K562 (cell line): Measurements from ENCODE around the gene TYW1B.
"Not testable (repeated sequence)": the region's sequence is repeated elsewhere in the genome, so short reads cannot be mapped to it uniquely, and the experiment has no call there.

Source experiments
- ASH1L ChIP-seq: fragments of 450-650 bp; IDR thresholded peaks from 2 replicates; pipeline ENCODE4 v1.6.1; 2018; ENCODE audit warnings: borderline replicate concordance, mild to moderate bottlenecking, low read depth; ENCODE audit not compliant: partially characterized antibody
- BRF1 ChIP-seq: IDR thresholded peaks from 3 replicates; pipeline ENCODE4 v1.6.1; 2011; ENCODE audit warnings: borderline replicate concordance, mild to moderate bottlenecking; ENCODE audit not compliant: insufficient read length; ENCODE audit errors: extremely low read depth
- MCM3 ChIP-seq: fragments of 450-650 bp; IDR thresholded peaks from 2 replicates; pipeline ENCODE4 v1.6.1; 2016
- PCBP1 ChIP-seq: fragments of 200-400 bp; formaldehyde crosslinking; IDR thresholded peaks from 2 replicates; pipeline ENCODE4 v1.6.1; 2018; ENCODE audit warnings: mild to moderate bottlenecking, low read depth, low read length; ENCODE audit not compliant: poor library complexity, severe bottlenecking
- POLR2A ChIP-seq: fragments of 450-650 bp; conservative IDR thresholded peaks from 2 replicates; pipeline ENCODE4 v1.6.1; 2016
- RBBP5 ChIP-seq: fragments of 200-600 bp; sonication (generic); IDR thresholded peaks from 2 replicates; pipeline ENCODE4 v1.6.1; 2012; ENCODE audit warnings: borderline replicate concordance, mild to moderate bottlenecking, low read length, control low read depth, inconsistent platforms; ENCODE audit not compliant: insufficient read depth, poor library complexity, severe bottlenecking
- SETDB1 ChIP-seq: IDR thresholded peaks from one replicate; pipeline ENCODE4 v1.6.1; 2012; ENCODE audit warnings: low read length, control low read depth, inconsistent platforms
- SPI1 ChIP-seq: IDR thresholded peaks from 2 replicates; pipeline ENCODE4 v1.6.1; 2011; ENCODE audit warnings: low read depth, low read length, control low read depth, borderline replicate concordance
- TCF7L2 ChIP-seq: fragments of 150-350 bp; IDR thresholded peaks from 2 replicates; pipeline ENCODE4 v1.6.1; 2016; ENCODE audit warnings: low read depth, mild to moderate bottlenecking, low read length, moderate library complexity
- ZKSCAN1 ChIP-seq: fragments of 150-350 bp; IDR thresholded peaks from 2 replicates; pipeline ENCODE4 v1.6.1; 2016; ENCODE audit warnings: low read depth, low read length
- TF ChIP-seq, protein P1 (sequence below): sonication (generic); formaldehyde crosslinking; IDR thresholded peaks from 2 replicates; pipeline ENCODE4 v1.8.0; 2022; ENCODE audit warnings: mild to moderate bottlenecking, missing genetic modification reagents
- TF ChIP-seq, protein P2 (sequence below), 2 experiments: IDR thresholded peaks; 2 replicates each; pipeline ENCODE4 v1.6.1; 2011; ENCODE audit warnings: borderline replicate concordance in 1 of 2, control low read depth in 1 of 2, low read depth in 1 of 2, low read length in 1 of 2, mild to moderate bottlenecking in 1 of 2, mixed read lengths in 1 of 2, moderate library complexity in 1 of 2; ENCODE audit not compliant: insufficient read depth in 1 of 2, insufficient read length in 1 of 2, poor library complexity in 1 of 2, severe bottlenecking in 1 of 2; ENCODE audit errors: extremely low read depth in 1 of 2
- TF ChIP-seq, protein P3 (sequence below), 3 experiments: IDR thresholded peaks in 2 of 3; conservative IDR thresholded peaks in 1 of 3; 2 replicates each; pipeline ENCODE4 v1.5.1; 2011 to 2012; ENCODE audit warnings: low read length in 3 of 3, mild to moderate bottlenecking in 3 of 3, control low read depth in 2 of 3, improper control_type of control experiment in 1 of 3, inconsistent platforms in 1 of 3, low read depth in 1 of 3, mixed read lengths in 1 of 3, moderate library complexity in 1 of 3; ENCODE audit not compliant: insufficient read depth in 2 of 3

DNA sequence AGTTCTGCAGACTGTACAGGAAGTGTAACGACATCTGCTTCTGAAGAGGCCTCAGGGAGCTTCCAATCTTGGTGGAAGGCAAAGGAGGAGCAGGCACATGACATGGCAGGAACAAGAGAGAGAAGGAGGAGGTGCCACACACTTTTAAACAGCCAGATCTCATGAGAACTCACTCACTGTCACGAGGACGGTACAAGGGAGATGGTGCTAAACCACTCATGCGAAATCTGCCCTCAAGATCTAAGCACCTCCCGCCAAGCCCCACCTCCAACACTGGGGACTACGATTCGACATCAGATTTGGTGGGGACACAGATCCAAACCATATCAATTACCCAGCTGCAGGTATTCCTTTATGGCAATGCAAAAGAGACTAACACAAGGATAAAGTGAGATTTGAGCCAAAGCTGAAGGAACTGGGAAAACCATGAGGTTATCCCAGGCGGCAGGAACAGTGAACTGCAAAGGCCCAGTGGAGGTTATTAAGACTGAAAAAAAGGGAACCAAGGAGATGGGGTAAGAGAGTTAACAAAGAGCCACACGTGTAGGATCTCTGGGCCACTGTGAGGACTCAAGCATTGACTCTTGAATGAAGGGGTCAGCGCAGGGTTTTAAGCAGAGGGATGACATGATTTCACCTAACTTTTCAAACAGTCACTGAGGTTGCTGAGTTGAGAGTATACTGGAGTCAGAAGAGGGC lies 9.2 kb downstream of the TYW1B start:
- not testable (repeated sequence) for TF ChIP-seq TCF7L2, ZKSCAN1, SPI1, POLR2A, BRF1, MCM3, PCBP1, SETDB1, RBBP5, ASH1L
- TF ChIP-seq, protein P1, sequence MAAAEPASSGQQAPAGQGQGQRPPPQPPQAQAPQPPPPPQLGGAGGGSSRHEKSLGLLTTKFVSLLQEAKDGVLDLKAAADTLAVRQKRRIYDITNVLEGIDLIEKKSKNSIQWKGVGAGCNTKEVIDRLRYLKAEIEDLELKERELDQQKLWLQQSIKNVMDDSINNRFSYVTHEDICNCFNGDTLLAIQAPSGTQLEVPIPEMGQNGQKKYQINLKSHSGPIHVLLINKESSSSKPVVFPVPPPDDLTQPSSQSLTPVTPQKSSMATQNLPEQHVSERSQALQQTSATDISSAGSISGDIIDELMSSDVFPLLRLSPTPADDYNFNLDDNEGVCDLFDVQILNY: not testable (repeated sequence)
- TF ChIP-seq, protein P2, sequence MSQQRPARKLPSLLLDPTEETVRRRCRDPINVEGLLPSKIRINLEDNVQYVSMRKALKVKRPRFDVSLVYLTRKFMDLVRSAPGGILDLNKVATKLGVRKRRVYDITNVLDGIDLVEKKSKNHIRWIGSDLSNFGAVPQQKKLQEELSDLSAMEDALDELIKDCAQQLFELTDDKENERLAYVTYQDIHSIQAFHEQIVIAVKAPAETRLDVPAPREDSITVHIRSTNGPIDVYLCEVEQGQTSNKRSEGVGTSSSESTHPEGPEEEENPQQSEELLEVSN (IDR thresholded peaks at IDR 0.05; ENCODE audit: borderline replicate concordance in 1 of 2, extremely low read depth in 1 of 2, insufficient read depth in 1 of 2, insufficient read length in 1 of 2, low read depth in 1 of 2, low read length in 1 of 2, poor library complexity in 1 of 2, severe bottlenecking in 1 of 2): not testable (repeated sequence)
- TF ChIP-seq, protein P3, sequence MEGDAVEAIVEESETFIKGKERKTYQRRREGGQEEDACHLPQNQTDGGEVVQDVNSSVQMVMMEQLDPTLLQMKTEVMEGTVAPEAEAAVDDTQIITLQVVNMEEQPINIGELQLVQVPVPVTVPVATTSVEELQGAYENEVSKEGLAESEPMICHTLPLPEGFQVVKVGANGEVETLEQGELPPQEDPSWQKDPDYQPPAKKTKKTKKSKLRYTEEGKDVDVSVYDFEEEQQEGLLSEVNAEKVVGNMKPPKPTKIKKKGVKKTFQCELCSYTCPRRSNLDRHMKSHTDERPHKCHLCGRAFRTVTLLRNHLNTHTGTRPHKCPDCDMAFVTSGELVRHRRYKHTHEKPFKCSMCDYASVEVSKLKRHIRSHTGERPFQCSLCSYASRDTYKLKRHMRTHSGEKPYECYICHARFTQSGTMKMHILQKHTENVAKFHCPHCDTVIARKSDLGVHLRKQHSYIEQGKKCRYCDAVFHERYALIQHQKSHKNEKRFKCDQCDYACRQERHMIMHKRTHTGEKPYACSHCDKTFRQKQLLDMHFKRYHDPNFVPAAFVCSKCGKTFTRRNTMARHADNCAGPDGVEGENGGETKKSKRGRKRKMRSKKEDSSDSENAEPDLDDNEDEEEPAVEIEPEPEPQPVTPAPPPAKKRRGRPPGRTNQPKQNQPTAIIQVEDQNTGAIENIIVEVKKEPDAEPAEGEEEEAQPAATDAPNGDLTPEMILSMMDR (IDR thresholded peaks at IDR 0.05 in 2 of 3, conservative IDR thresholded peaks at IDR 0.05 in 1 of 3; ENCODE audit: insufficient read depth in 2 of 3, low read depth in 1 of 3, low read length in 3 of 3): not testable (repeated sequence)
